ENCODE data around the gene MUC3A.
"Not testable (repeated sequence)": the region's sequence is repeated elsewhere in the genome, so short reads cannot be mapped to it uniquely, and the experiment has no call there.

- TF ChIP-seq POLR2A (IDR thresholded peaks at IDR 0.05; ENCODE audit: low read depth); CTCF (IDR thresholded peaks at IDR 0.05): not testable (repeated sequence)
These were observed 58.0 kb downstream of the MUC3A start for GRCh38 chr7:101007361-101007760.

All from esophagus muscularis mucosa (tissue), 3 donors.